Measurements from ENCODE around the gene MINK1. TPM values are rescaled to one million over a fixed set of nuclear protein-coding genes. Genes with fewer than 3 reads are reported as not detected.
"Not testable (repeated sequence)": the region's sequence is repeated elsewhere in the genome, so short reads cannot be mapped to it uniquely, and the experiment has no call there.

Gene MINK1
- polyA plus RNA-seq, 4 donors: 49.2 to 110 (median 64.7) TPM

GRCh38 chr17:4903051-4903818 is 70.1 kb downstream of the MINK1 start, which contains the start of gene CHRNE:
TSS of gene CHRNE (minus strand) at chr17:4903098. CDS start at chr17:4903063, 35 bp downstream.
- peaks cover 0 to 36% (median 0%) of the 10 kb centered on the region in 3 donors for H3K4me1 ChIP-seq (ENCODE audit: control insufficient read depth in 3 of 3, insufficient read depth in 2 of 3, low read depth in 1 of 3, low read length in 2 of 3)
- no peak for FAIRE-seq
- H3K27ac ChIP-seq (ENCODE audit: low read depth in 1 of 3, low read length in 2 of 3): peak within 1 kb of the TSS in 2 of 3 donors; percentile 18 to 58

GRCh38 chr17:4906642-4907041 is 73.5 kb downstream of the MINK1 start:
- FAIRE-seq; H3K27ac ChIP-seq (ENCODE audit: low read depth in 1 of 3, low read length in 2 of 3); H3K4me3 ChIP-seq (ENCODE audit: low read depth in 1 of 3, low read length in 3 of 3); H3K9me3 ChIP-seq (ENCODE audit: control insufficient read depth in 2 of 2, insufficient read depth in 1 of 2, low read depth in 1 of 2, low read length in 1 of 2); H3K36me3 ChIP-seq (ENCODE audit: control insufficient read depth in 3 of 3, insufficient read depth in 2 of 3, low read depth in 1 of 3, low read length in 3 of 3); DNase-seq: not testable (repeated sequence)
- H3K4me1 ChIP-seq (ENCODE audit: control insufficient read depth in 3 of 3, insufficient read depth in 2 of 3, low read depth in 1 of 3, low read length in 2 of 3): peaks cover 0 to 24% (median 0%) of the 10 kb centered on the region in 3 donors
- peaks cover 0 to 21% (median 0%) of the 10 kb centered on the region in 3 donors for H3K27me3 ChIP-seq (ENCODE audit: control insufficient read depth in 3 of 3, insufficient read depth in 3 of 3, low read length in 3 of 3)

More at GRCh38 chr17:4903051-4903818, 70.1 kb downstream of the MINK1 start, which contains the start of gene CHRNE:
- 4 to 19% (median 12%) methylated on average over 10 of the region's 10 CpGs for WGBS, 3 donors
- peaks cover 0 to 6% (median 0%) of the 10 kb centered on the region in 3 donors for H3K36me3 ChIP-seq (ENCODE audit: control insufficient read depth in 3 of 3, insufficient read depth in 2 of 3, low read depth in 1 of 3, low read length in 3 of 3)
- H3K9me3 ChIP-seq (ENCODE audit: control insufficient read depth in 2 of 2, insufficient read depth in 1 of 2, low read depth in 1 of 2, low read length in 1 of 2): no peaks in the 10 kb centered on the region
- H3K4me3 ChIP-seq (ENCODE audit: low read depth in 1 of 3, low read length in 3 of 3): peak within 1 kb of the TSS in 1 of 3 donors; percentile 23
- H3K27me3 ChIP-seq (ENCODE audit: control insufficient read depth in 3 of 3, insufficient read depth in 3 of 3, low read length in 3 of 3): peaks cover 0 to 50% (median 0%) of the 10 kb centered on the region in 3 donors
- DNase-seq: peak; percentile 84 to 91

- H3K27ac ChIP-seq (ENCODE audit: low read depth in 1 of 3, low read length in 2 of 3): peak overlapping the region in 1 of 3 donors; percentile 65
- H3K4me3 ChIP-seq (ENCODE audit: low read depth in 1 of 3, low read length in 3 of 3): no peak overlapping the region
- no peaks in the 10 kb centered on the region for H3K36me3 ChIP-seq (ENCODE audit: control insufficient read depth in 3 of 3, insufficient read depth in 2 of 3, low read depth in 1 of 3, low read length in 3 of 3)
- peaks cover 0 to 13% (median 0%) of the 10 kb centered on the region in 3 donors for H3K4me1 ChIP-seq (ENCODE audit: control insufficient read depth in 3 of 3, insufficient read depth in 2 of 3, low read depth in 1 of 3, low read length in 2 of 3)
- no peak for FAIRE-seq
- peak in 1 of 2 donors; percentile 31 for DNase-seq
- WGBS, 3 donors: 21 to 50% (median 34%) methylated on average over 9 to 10 of the region's 10 CpGs
- peaks cover 0 to 12% (median 0%) of the 10 kb centered on the region in 3 donors for H3K27me3 ChIP-seq (ENCODE audit: control insufficient read depth in 3 of 3, insufficient read depth in 3 of 3, low read length in 3 of 3)
- no peaks in the 10 kb centered on the region for H3K9me3 ChIP-seq (ENCODE audit: control insufficient read depth in 2 of 2, insufficient read depth in 1 of 2, low read depth in 1 of 2, low read length in 1 of 2)
These were observed 75.2 kb downstream of the MINK1 start for GRCh38 chr17:4908301-4908700.

GRCh38 chr17:4908711-4909496 is 75.8 kb downstream of the MINK1 start:
- no peak for FAIRE-seq
- H3K27me3 ChIP-seq (ENCODE audit: control insufficient read depth in 3 of 3, insufficient read depth in 3 of 3, low read length in 3 of 3): peaks cover 0 to 12% (median 0%) of the 10 kb centered on the region in 3 donors
- peak; percentile 88 to 90 for DNase-seq
- WGBS, 3 donors: 13 to 20% (median 18%) methylated on average over 20 of the region's 20 CpGs
- H3K4me1 ChIP-seq (ENCODE audit: control insufficient read depth in 3 of 3, insufficient read depth in 2 of 3, low read depth in 1 of 3, low read length in 2 of 3): peaks cover 0 to 13% (median 0%) of the 10 kb centered on the region in 3 donors
- H3K36me3 ChIP-seq (ENCODE audit: control insufficient read depth in 3 of 3, insufficient read depth in 2 of 3, low read depth in 1 of 3, low read length in 3 of 3): no peaks in the 10 kb centered on the region
- no peaks in the 10 kb centered on the region for H3K9me3 ChIP-seq (ENCODE audit: control insufficient read depth in 2 of 2, insufficient read depth in 1 of 2, low read depth in 1 of 2, low read length in 1 of 2)
- H3K4me3 ChIP-seq (ENCODE audit: low read depth in 1 of 3, low read length in 3 of 3): no peak overlapping the region
- peak overlapping the region; percentile 8 to 65 (median 36) for H3K27ac ChIP-seq (ENCODE audit: low read depth in 1 of 3, low read length in 2 of 3)

GRCh38 chr17:4913994-4914393 is 80.9 kb downstream of the MINK1 start:
- peaks cover 0 to 16% (median 0%) of the 10 kb centered on the region in 3 donors for H3K4me1 ChIP-seq (ENCODE audit: control insufficient read depth in 3 of 3, insufficient read depth in 2 of 3, low read depth in 1 of 3, low read length in 2 of 3)
- FAIRE-seq: no peak
- peak; percentile 74 for DNase-seq
- no peaks in the 10 kb centered on the region for H3K36me3 ChIP-seq (ENCODE audit: control insufficient read depth in 3 of 3, insufficient read depth in 2 of 3, low read depth in 1 of 3, low read length in 3 of 3)
- H3K4me3 ChIP-seq (ENCODE audit: low read depth in 1 of 3, low read length in 3 of 3): no peak overlapping the region
- peak overlapping the region in 1 of 3 donors; percentile 8 for H3K27ac ChIP-seq (ENCODE audit: low read depth in 1 of 3, low read length in 2 of 3)
- WGBS, 3 donors: 8 to 54% (median 22%) methylated on average over 1 of the region's 1 CpG
- no peaks in the 10 kb centered on the region for H3K9me3 ChIP-seq (ENCODE audit: control insufficient read depth in 2 of 2, insufficient read depth in 1 of 2, low read depth in 1 of 2, low read length in 1 of 2)
- H3K27me3 ChIP-seq (ENCODE audit: control insufficient read depth in 3 of 3, insufficient read depth in 3 of 3, low read length in 3 of 3): no peaks in the 10 kb centered on the region

GRCh38 chr17:4914551-4914950 is 81.4 kb downstream of the MINK1 start:
- not testable (repeated sequence) for DNase-seq; FAIRE-seq; H3K4me3 ChIP-seq (ENCODE audit: low read depth in 1 of 3, low read length in 3 of 3); H3K27me3 ChIP-seq (ENCODE audit: control insufficient read depth in 3 of 3, insufficient read depth in 3 of 3, low read length in 3 of 3); H3K27ac ChIP-seq (ENCODE audit: low read depth in 1 of 3, low read length in 2 of 3); H3K36me3 ChIP-seq (ENCODE audit: control insufficient read depth in 3 of 3, insufficient read depth in 2 of 3, low read depth in 1 of 3, low read length in 3 of 3); H3K9me3 ChIP-seq (ENCODE audit: control insufficient read depth in 2 of 2, insufficient read depth in 1 of 2, low read depth in 1 of 2, low read length in 1 of 2)
- H3K4me1 ChIP-seq (ENCODE audit: control insufficient read depth in 3 of 3, insufficient read depth in 2 of 3, low read depth in 1 of 3, low read length in 2 of 3): peaks cover 0 to 11% (median 0%) of the 10 kb centered on the region in 3 donors
- 66 to 86% (median 72%) methylated on average over 4 of the region's 4 CpGs for WGBS, 3 donors

GRCh38 chr17:4919511-4920047 is 86.4 kb downstream of the MINK1 start:
- WGBS, 3 donors: 66 to 69% (median 66%) methylated on average over 8 of the region's 8 CpGs
- no peak overlapping the region for H3K27ac ChIP-seq (ENCODE audit: low read depth in 1 of 3, low read length in 2 of 3)
- no peaks in the 10 kb centered on the region for H3K9me3 ChIP-seq (ENCODE audit: control insufficient read depth in 2 of 2, insufficient read depth in 1 of 2, low read depth in 1 of 2, low read length in 1 of 2)
- no peak overlapping the region for H3K4me3 ChIP-seq (ENCODE audit: low read depth in 1 of 3, low read length in 3 of 3)
- FAIRE-seq (no peak), DNase-seq (no peak)
- no peaks in the 10 kb centered on the region for H3K27me3 ChIP-seq (ENCODE audit: control insufficient read depth in 3 of 3, insufficient read depth in 3 of 3, low read length in 3 of 3)
- H3K4me1 ChIP-seq (ENCODE audit: control insufficient read depth in 3 of 3, insufficient read depth in 2 of 3, low read depth in 1 of 3, low read length in 2 of 3): no peaks in the 10 kb centered on the region
- H3K36me3 ChIP-seq (ENCODE audit: control insufficient read depth in 3 of 3, insufficient read depth in 2 of 3, low read depth in 1 of 3, low read length in 3 of 3): no peaks in the 10 kb centered on the region

All from small intestine (tissue), 7 donors.